NCI-H1092 (cell line): Measurements from ENCODE around the gene RLF.

Experiments used
- DNase-seq: peaks from one replicate; lab custom pipeline; 2025; lab: John Stamatoyannopoulos, UW

Gene RLF, protein sequence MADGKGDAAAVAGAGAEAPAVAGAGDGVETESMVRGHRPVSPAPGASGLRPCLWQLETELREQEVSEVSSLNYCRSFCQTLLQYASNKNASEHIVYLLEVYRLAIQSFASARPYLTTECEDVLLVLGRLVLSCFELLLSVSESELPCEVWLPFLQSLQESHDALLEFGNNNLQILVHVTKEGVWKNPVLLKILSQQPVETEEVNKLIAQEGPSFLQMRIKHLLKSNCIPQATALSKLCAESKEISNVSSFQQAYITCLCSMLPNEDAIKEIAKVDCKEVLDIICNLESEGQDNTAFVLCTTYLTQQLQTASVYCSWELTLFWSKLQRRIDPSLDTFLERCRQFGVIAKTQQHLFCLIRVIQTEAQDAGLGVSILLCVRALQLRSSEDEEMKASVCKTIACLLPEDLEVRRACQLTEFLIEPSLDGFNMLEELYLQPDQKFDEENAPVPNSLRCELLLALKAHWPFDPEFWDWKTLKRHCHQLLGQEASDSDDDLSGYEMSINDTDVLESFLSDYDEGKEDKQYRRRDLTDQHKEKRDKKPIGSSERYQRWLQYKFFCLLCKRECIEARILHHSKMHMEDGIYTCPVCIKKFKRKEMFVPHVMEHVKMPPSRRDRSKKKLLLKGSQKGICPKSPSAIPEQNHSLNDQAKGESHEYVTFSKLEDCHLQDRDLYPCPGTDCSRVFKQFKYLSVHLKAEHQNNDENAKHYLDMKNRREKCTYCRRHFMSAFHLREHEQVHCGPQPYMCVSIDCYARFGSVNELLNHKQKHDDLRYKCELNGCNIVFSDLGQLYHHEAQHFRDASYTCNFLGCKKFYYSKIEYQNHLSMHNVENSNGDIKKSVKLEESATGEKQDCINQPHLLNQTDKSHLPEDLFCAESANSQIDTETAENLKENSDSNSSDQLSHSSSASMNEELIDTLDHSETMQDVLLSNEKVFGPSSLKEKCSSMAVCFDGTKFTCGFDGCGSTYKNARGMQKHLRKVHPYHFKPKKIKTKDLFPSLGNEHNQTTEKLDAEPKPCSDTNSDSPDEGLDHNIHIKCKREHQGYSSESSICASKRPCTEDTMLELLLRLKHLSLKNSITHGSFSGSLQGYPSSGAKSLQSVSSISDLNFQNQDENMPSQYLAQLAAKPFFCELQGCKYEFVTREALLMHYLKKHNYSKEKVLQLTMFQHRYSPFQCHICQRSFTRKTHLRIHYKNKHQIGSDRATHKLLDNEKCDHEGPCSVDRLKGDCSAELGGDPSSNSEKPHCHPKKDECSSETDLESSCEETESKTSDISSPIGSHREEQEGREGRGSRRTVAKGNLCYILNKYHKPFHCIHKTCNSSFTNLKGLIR (N-terminal part only)

DNA sequence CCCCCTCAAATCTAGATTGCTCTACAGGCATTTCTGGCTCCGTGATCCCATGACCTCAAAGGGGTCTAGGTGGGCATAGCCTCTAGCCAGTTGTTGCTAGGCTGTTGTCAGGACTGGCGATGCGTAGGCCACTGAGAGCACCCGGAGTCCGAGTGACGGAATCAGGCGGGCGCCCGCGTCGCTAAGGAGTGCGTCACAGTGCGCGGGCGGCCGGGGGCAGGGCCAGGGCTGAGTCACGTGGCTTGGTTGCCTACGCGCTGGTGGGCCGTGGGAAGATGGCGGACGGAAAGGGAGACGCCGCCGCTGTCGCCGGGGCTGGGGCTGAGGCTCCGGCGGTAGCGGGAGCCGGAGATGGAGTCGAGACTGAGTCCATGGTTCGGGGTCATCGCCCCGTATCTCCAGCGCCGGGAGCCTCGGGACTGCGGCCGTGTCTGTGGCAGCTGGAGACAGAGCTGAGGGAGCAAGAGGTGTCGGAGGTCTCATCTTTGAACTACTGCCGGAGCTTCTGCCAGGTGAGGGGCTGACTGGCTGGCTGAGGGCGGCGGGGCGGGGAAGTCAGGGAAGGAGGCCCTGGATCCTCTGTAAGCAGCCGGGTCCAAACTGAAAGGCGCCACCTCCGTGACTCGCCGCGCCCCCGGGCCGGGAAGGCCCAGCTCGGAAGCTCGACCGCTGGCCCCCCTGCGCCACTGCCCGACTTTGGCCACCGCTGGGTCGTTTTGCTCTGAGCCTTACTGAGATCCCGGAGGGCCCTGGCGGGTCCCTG, at the start of gene RLF:
Gene RLF (plus strand): TSS at position 263 of the 763 bp plus-strand sequence. CDS start 13 bp downstream, at position 276.
- DNase-seq: peak; percentile 100

DNA sequence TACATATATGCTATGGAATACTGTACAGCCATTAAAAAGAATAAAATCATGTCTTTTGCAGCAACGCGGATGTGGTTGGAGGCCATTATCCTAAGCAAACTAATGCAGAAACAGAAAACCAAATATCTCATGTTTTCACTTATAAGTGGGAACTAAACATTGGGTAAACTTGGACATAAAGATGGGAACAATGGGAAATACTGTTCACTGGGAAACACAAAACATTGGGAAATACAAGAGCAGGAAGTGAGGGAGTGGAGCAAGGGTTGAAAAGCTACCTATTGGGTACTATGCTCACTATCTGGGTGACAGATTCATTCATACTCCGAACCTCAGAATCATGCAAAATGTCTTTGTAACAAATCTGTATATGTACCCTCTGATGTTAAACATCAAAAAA, 46.8 kb upstream of the RLF start:
- no peak for DNase-seq

DNA sequence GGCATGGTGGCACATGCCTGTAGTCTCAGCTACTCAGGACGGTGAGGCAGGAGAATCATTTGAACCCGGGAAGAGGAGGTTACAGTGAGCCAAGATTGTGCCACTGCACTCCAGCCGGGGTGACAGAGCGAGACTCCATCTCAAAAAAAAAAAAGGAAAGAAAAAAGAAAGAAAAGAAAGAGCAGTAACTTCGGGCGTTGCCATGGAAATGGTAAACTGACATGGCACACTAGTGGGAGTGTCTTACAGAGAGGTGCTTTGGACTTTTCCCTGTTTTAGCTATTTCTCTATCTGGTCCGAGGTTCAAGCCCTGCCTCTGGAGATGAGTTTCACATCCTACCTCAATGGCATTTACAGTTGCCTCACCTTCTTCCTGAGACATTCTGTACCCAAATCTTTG, 41.1 kb upstream of the RLF start:
- DNase-seq: no peak

DNA sequence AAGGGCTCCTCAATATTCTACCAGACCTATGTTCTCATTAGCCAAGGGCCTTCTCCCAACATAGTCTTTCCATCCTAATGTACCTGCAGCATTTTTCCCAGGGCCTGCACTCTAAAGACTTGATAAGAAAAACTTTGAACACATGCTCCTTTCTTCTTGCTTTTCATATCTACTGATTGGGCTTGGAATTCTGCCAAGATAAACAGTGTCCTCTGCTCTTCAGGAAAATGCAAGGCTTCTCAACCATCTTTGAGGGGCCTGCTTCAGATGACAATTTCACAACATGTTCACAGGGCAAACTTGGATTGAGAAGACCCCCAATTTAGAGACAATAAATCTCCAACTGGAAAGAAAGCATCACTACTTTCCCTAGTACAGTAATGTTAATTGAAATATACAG, 38.3 kb upstream of the RLF start:
- DNase-seq: no peak

DNA sequence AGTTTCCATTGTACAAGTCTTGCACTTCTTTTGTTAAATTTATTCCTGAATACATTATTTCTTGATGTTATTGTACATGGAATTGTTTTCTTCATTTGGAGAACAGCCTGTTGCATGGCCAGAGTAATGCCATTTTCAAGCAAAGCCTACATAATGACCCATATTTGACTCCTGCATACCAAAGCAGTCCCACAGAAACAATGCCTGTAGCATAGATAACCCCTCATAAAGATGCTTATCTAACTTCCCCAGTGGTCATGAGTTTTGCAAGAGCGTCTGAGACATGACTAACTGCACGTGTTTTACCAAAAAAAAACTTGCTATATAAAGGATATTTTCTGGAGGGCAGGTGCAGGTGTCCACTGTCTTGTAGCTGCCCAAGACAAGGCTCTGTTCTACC, 30.3 kb upstream of the RLF start:
- DNase-seq: no peak

DNA sequence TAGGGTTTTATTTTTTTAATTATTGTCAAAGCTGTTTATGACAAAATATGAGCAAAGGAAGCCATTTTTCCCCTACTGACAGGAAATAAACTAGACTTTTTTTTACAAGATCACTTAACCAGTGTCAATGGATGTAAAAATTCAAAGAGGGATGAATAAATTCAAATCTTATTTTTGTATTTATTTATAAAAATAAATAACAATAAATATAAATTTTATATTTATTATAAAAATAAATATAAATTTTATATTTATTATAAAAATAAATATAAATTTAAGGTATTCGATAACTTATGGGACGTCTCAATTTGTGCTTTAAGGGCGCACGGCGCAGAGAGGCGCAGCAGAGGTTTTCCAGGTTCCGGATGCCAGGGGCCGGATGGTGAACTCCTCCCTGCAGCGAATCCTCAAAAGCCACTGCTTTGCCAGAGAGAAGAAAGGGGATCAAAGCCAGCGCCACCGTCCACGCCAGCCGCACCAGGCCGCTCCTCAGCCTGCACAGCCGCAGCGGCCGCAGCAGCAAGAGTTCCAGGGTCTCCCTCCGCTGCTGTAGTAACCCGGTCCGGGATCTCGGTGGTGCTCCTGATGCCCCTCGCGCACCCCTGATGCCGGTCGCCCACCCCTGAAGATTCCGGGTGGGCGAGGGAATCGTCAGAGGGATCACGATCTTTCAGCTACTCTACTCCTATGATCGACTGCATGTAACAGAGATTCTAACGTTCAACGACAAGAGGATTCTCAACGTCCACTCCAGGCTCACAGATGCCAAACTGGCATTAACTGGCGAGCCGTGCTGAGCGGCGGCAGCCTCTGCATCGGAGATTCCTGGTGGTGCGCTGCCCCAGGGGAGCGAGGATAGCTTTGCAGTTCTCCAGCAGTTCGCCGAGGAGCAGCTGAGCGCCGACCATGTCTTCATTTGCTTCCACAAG, 28.5 kb upstream of the RLF start:
- peak; percentile 48 for DNase-seq

DNA sequence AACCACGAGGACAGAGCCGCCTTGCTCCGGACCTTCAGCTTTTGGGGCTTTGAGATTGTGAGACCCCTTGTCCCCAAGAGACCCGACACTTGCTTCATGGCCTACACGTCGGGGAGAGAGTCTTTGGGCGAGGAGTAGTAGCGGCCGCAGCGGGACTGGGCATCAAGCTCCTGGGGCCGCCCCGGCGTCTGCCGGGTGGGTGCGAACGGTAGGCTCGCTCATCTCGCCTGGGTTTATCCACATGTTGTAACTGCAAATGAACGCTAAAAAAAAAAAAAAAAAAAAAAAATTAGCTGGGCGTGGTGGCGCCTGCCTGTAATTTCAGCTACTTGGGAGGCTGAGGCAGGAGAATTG, 27.9 kb upstream of the RLF start:
- DNase-seq: no peak

DNA sequence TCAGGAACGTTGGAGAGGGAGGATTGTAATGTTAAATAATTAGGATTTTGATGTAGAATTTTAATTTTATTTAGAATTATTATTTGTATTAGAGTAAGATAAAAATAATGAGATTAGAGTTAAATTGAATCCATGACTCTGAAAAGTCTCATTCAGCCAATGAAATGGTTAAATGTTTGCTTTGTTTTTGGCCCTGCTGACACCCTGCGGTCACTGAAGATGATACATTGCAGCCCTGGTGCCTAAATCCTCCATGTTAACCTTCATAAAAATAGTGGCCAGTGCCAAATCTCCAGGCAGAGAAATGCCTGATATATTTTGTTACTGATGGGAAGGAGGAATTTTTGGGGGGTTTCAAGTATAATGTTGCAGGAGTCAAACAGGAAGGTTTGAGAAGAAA, 27.3 kb upstream of the RLF start:
- no peak for DNase-seq

DNA sequence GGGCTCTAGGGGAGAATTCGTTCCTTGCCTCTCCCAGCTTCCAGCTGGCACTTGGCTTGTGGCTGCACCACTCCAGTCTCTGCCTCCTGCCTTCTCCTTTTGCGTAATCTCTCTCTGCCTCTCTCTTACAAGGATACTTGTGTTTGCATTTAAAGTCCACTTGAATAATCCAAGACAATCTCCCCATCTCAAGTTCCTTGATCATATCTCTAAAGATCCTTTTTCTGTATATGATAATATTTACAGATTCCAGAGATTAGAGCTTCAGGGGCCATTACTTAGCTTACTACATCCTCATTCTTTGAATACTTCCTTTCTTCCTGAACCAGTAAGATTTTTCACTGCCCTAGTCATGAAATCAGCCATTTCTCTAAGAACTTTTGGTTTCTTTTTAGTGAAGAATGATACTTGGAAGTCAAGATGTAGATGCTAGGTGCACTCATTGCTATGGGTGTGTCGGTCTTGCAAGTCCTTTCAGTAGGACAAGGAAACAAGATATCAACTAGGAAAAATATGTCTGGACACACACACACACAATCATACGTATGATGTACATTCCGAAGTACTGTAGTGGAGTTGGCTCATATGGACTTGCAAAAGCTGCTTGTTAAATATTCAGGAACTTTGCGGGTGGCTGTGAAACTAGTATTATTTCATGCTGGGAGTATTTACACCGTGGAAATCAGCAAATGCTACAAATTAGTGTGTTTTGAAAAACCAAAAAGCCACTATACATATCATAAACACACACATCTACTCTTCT, 20.8 kb upstream of the RLF start:
- DNase-seq: no peak

DNA sequence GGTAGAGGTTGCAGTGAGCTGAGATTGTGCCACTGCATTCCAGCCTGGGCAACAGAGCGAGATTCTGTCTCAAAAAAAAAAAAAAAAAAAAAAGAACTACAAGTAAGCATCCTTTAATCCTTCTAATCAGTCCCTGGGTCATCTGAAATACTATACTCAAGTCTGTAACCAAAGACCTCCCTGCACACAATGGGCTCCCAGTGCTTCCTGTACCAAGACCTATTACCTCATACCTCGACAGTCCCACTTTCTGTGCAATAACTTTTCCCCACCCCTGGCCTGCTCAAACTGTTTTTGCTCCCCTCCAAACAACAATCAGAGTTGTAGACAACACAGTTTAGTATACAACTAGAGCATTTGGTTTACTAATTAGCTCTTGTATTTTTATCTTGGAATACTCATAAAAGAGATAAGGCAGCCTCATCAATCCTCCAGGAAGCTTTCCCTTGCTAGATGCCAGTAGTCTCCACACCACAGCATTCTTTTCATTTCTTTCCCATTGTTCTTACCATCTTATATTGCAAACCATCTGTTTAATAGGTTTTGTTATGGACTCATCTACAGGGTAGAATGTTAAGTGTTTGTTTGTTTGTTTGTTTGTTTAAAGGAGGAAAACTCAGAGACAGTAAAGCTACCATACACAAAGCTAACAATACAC, 19.2 kb upstream of the RLF start:
- no peak for DNase-seq

DNA sequence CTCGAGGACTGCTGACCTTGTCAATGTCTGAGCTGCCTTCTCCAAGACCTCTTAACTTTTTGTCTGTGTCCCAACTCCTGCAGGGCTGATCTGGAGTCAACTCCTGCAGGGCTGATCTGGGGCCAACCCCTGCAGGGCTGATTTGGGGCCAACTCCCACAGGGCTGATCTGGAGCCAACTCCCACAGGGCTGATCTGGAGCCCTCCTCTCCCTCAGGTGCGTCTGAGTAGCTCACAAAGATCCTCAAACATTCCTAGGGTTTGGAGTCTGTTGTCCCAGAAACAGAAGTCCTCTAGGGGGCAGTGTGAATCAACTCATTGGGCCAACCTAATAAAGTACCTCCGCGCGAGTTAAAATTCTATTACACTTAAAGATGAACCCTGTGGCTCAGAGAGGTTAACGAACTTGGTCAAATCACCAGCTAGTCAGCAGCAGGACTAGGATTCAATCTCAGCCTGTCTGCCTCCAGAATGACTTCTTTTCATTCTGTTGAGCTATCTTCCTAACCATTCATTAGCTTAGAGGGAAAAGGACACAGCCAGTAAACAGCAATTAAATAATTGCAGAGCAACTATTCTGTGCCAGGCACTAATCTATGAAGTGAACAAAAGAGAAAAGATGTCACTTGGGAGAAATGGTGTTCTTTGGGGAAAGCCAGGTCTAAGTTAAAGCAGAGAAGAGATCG, 17.2 kb upstream of the RLF start:
- peak; percentile 99 for DNase-seq

DNA sequence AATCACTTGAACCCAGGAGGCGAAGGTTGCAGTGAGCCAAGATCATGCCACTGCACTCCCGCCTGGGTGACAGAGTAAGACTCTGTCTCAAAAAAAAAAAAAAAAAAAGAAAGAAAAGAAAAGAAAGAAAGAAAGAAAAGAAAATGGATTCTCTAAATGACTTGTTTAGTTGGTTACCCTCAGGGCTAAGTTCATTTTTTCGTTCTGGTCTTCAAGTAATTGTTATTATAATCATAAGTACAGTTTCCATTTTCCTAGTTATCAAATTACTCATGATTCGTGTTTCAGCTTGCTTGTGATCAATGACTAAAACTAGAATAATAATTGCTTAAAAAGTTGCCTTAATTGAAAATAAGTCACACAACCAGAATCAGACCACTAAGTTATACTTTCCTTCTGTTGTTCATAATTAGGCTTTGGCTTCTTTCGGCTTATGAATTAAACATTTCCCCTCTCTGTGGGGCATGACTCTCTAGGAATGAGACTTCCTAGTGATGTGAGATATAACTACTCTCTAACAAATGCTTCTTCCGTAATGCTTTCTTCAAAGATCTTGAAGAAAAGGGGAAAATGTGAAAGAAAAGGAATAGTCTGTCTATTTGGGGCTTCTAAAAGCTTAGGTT, 9.6 kb upstream of the RLF start:
- no peak for DNase-seq

DNA sequence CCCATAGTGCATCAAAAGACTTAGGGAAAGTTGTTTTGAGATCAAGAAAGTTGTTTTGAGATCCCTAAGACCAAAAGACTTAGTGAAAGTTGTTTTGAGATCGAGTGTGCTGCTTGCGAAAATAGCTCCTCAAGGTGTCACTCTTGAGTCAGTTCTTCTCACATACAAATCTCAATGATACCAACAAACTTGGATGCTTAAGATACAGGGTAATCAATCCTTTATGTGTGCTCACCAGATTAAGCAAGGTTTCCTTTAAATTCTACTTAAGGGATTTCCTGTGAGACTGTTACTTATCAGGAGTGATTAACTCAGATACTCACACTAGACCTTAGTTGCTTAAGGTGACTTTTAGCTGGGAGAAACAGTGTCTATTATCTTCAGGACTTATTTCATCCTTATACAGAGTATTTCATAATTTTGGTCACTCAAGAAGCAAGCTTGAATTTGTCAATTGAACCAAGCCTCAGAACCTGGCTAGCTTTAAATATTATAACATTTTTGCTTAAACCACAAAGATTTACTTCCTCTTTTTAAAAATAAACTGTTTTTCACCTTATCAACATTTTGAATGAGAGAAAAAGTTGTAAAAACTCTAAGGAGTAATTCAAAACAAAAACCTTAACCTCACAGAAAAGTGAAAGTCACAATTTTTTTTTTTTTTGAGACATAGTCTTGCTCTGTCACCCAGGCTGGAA, 8.0 kb upstream of the RLF start:
- DNase-seq: peak; percentile 89

DNA sequence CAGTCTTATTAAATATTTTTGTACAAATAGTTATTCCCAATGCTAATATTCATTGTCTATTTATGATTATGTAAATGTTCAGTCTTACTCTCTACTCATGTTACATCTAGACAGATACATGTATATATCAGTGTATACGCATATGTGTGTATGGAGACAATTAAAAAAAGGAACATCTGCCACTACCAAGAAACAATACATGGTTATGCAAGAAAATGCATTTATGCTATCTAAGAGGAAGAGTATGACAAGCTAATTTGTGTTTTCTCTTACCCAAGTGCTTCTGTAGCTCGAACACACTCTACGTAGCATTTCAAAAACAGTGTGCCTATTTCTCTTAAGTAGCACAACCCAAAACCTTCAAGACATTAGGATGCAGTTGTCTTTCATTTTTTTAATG, 6.1 kb upstream of the RLF start:
- no peak for DNase-seq

DNA sequence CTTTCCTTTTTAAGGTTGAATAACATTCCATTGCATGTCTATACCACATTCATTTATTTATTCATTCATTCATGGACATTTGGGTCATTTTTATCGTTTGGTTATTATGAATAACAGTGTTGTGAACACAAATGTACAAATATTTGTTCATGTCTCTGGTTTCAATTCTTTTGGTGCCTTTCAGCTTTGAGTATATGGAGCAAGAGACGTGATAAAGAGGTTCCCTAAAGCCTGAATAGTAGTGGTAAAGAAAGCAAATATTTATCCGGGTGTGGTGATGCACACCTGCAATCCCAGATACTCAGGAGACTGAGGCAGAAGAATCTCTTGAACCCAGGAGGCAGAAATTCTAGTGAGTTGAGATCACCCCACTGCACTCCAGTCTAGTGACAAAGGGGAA, 5.3 kb upstream of the RLF start:
- no peak for DNase-seq

DNA sequence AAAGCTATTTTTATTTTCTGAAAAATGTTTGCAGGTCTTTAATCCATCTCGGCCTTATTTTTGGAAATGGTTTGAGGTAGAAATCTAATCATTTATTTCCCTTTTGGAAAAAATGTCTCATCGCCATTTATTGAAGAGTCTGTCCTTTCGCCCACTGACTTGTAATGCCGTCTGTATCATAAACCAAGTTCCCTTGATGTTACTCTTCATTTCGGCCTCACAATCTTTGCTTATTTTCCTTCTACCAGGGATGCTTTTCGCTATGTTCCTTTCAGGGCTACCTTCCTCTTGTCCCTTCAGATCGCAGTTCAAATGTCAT, 422 bp upstream of the RLF start:
- DNase-seq: no peak

DNA sequence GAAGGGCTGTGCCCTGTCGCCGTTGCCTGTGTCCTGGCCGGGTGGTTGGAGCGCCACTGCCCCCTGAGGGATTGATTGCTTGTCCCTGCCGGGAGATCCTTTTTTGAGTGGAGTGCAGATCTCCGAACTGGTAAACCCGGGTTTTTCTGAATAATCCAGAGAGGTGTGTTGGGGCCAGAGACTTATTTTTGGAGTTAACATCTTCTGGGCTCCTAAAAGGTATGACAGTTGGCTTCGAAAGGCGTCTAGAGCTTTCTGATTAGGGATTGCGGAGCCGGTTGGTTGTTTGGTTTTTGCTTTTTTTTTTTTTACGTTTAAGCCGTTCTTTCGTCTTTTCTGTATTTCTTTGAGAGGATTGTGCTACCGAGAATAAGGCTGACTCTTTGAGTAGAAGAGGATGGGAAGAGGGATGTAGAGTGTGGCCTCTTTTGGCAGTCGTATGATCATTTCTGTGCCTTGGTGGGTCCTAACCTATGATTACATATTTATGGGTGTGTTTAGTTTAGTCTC, 756 bp downstream of the RLF start:
- peak; percentile 100 for DNase-seq
